Bronchial epithelial cell (primary cell): ENCODE results near the gene RNF5. TPM values are rescaled to one million over a fixed set of nuclear protein-coding genes. Genes with fewer than 3 reads are reported as not detected.
"Not testable (repeated sequence)": the region's sequence is repeated elsewhere in the genome, so short reads cannot be mapped to it uniquely, and the experiment has no call there.

Experiments
- DNase-seq: peaks from one replicate; pipeline ENCODE4 v3.0.0-alpha.2; 2010; ENCODE audit warnings: low read depth
- FAIRE-seq: peaks from 2 replicates; lab custom pipeline; 2011; peaks lifted over from hg19 to GRCh38; lab: Jason Lieb, UNC
- H3K27me3 ChIP-seq: 2 replicates; pipeline ENCODE4 v1.5.1; 2011; ENCODE audit warnings: low read length; ENCODE audit not compliant: control insufficient read depth, insufficient read depth
- H3K36me3 ChIP-seq: 2 replicates; pipeline ENCODE4 v1.5.1; 2011; ENCODE audit warnings: low read length; ENCODE audit not compliant: control insufficient read depth, insufficient read depth
- H3K4me3 ChIP-seq: 2 replicates; pipeline ENCODE4 v1.5.1; 2011; ENCODE audit warnings: mild to moderate bottlenecking, low read depth, low read length, control low read depth
- CTCF ChIP-seq: IDR thresholded peaks from 2 replicates; pipeline ENCODE4 v1.5.1; 2011; ENCODE audit warnings: mild to moderate bottlenecking, moderate library complexity, low read length, control low read depth, inconsistent platforms; ENCODE audit not compliant: insufficient read depth, severe bottlenecking
- total RNA-seq: library from RNA; depleted of rRNA; stranded (reverse); fragments of >200 nt; gene quantifications from 2 replicates; pipeline ENCODE4 v1.2.1, GENCODE V29; 2014

The RNF5 gene
- total RNA-seq, 1 donor from 2014 or later, result 50.5 TPM

- TF ChIP-seq CTCF, result no peak
- no peaks in the 10 kb centered on the region for H3K27me3 ChIP-seq
These were observed 25.4 kb downstream of the RNF5 start for GRCh38 chr6:32203426-32204267.

GRCh38 chr6:32204268-32204715 lies 26.1 kb downstream of the RNF5 start:
- Histone ChIP-seq H3K36me3 (no peaks in the 10 kb centered on the region), H3K4me3 (no peak overlapping the region), H3K27me3 (no peaks in the 10 kb centered on the region)
- FAIRE-seq (no peak), DNase-seq (no peak)
- TF ChIP-seq CTCF, result no peak

More at GRCh38 chr6:32203426-32204267, 25.4 kb downstream of the RNF5 start:
- DNase-seq (no peak), FAIRE-seq (peak; percentile 7)
- no peaks in the 10 kb centered on the region for H3K36me3 ChIP-seq
- no peak overlapping the region for H3K4me3 ChIP-seq

GRCh38 chr6:32208996-32209395 lies 30.8 kb downstream of the RNF5 start:
- Histone ChIP-seq H3K27me3 (no peaks in the 10 kb centered on the region), H3K4me3 (no peak overlapping the region), H3K36me3 (no peaks in the 10 kb centered on the region)
- TF ChIP-seq CTCF, result no peak
- DNase-seq (no peak), FAIRE-seq (no peak)

GRCh38 chr6:32210191-32210601 lies 32.0 kb downstream of the RNF5 start:
- Histone ChIP-seq H3K4me3 (no peak overlapping the region), H3K27me3 (no peaks in the 10 kb centered on the region), H3K36me3 (no peaks in the 10 kb centered on the region)
- FAIRE-seq (no peak), DNase-seq (no peak)
- no peak for TF ChIP-seq CTCF

- not testable (repeated sequence) for H3K36me3 ChIP-seq, H3K27me3 ChIP-seq, H3K4me3 ChIP-seq, FAIRE-seq, DNase-seq
These were observed 33.2 kb downstream of the RNF5 start for GRCh38 chr6:32211432-32211831.

GRCh38 chr6:32212076-32212760 lies 34.0 kb downstream of the RNF5 start:
- no peaks in the 10 kb centered on the region for H3K27me3 ChIP-seq
- no peaks in the 10 kb centered on the region for H3K36me3 ChIP-seq
- DNase-seq (peak; percentile 40), FAIRE-seq (peak; percentile 68)
- no peak for TF ChIP-seq CTCF
- H3K4me3 ChIP-seq, result no peak overlapping the region
